Nasal cavity respiratory epithelium epithelial cell of viscerocranial mucosa (primary cell): ENCODE data around the gene ZIC3. TPM values are rescaled to one million over a fixed set of nuclear protein-coding genes. Genes with fewer than 3 reads are reported as not detected.

Experiments used
- total RNA-seq: library from RNA; depleted of rRNA; stranded (reverse); fragments of >200 nt; gene quantifications from 2 replicates; pipeline ENCODE4 v1.2.3, GENCODE V29; 2014

ZIC3 gene
- not detected in 2 replicates for total RNA-seq

GRCh38 chrX:137565921-137566745 lies at the start of gene ZIC3:
Gene ZIC3, plus strand, starts transcription at chrX:137566127. Its CDS starts 565 bp downstream, at chrX:137566692.

